Activated gamma-delta T cell treated with Interleukin-2 at 50 U/mL for 16 hours (primary cell): ENCODE results near the gene MRPL36.
A peak's percentile ranks its signal among the peaks of the same experiment; 100 is the strongest.
"Not testable (repeated sequence)": the region's sequence is repeated elsewhere in the genome, so short reads cannot be mapped to it uniquely, and the experiment has no call there.

Experiments
- DNase-seq: peaks from one replicate; pipeline ENCODE4 v3.0.0-alpha.2; 2020

MRPL36 gene

GRCh38 chr5:1799602-1800471 is at the start of gene MRPL36:
Gene MRPL36, minus strand, starts transcription at chr5:1799837. Its CDS starts 902 bp downstream, at chr5:1798935.
- DNase-seq, result peak; percentile 93

- DNase-seq, result no peak
Observed at GRCh38 chr5:1847611-1848010, 48.0 kb upstream of the MRPL36 start.

GRCh38 chr5:1847056-1847455 is 47.4 kb upstream of the MRPL36 start:
- no peak for DNase-seq

- DNase-seq, result no peak
Observed at GRCh38 chr5:1846583-1846982, 46.9 kb upstream of the MRPL36 start.

GRCh38 chr5:1845696-1846095 is 46.1 kb upstream of the MRPL36 start:
- DNase-seq, result no peak

GRCh38 chr5:1844708-1845436 is 45.2 kb upstream of the MRPL36 start:
- DNase-seq, result no peak

GRCh38 chr5:1843761-1844160 is 44.1 kb upstream of the MRPL36 start:
- DNase-seq, result not testable (repeated sequence)

- DNase-seq, result no peak
Observed at GRCh38 chr5:1842004-1842819, 42.6 kb upstream of the MRPL36 start.

GRCh38 chr5:1840741-1841521 is 41.3 kb upstream of the MRPL36 start:
- DNase-seq, result no peak

GRCh38 chr5:1840071-1840547 is 40.5 kb upstream of the MRPL36 start:
- DNase-seq, result no peak

- no peak for DNase-seq
Observed at GRCh38 chr5:1838013-1838412, 38.4 kb upstream of the MRPL36 start.

- DNase-seq, result no peak
Observed at GRCh38 chr5:1836891-1837880, 37.5 kb upstream of the MRPL36 start.

GRCh38 chr5:1836176-1836890 is 36.7 kb upstream of the MRPL36 start:
- no peak for DNase-seq

GRCh38 chr5:1835431-1835830 is 35.8 kb upstream of the MRPL36 start:
- no peak for DNase-seq

- DNase-seq, result no peak
Observed at GRCh38 chr5:1834721-1835429, 35.2 kb upstream of the MRPL36 start.

- DNase-seq, result no peak
Observed at GRCh38 chr5:1834022-1834551, 34.5 kb upstream of the MRPL36 start.

- no peak for DNase-seq
Observed at GRCh38 chr5:1833264-1834021, 33.8 kb upstream of the MRPL36 start.

GRCh38 chr5:1832511-1833250 is 33.0 kb upstream of the MRPL36 start:
- DNase-seq, result no peak
